KG1 (cell line): Measurements from ENCODE around the gene LDLRAD4.

Experiments
- DNase-seq: peaks from one replicate; lab custom pipeline; 2025; lab: John Stamatoyannopoulos, UW

LDLRAD4 gene

GRCh38 chr18:13406736-13407135, 188.2 kb downstream of the LDLRAD4 start:
- no peak for DNase-seq

DNA sequence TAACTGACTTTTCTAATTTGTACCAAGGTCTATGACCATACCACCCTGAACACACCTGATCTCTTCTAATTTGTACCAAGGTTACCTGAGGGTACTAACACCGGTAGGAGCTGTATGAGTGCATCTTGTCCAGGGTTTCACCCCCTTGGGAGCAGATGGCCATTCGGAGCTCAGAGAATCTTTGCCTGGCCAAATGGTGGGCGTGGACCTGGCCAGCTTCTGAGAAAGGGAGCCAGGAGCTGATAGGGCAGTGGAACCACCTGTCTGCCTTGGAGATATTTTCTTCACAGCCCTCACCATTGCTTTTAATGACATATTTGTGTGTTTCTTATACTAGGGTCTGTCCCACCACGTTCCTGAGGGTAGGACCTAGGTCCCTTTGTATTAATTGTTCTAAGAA, 188.9 kb downstream of the LDLRAD4 start:
- DNase-seq: no peak

DNA sequence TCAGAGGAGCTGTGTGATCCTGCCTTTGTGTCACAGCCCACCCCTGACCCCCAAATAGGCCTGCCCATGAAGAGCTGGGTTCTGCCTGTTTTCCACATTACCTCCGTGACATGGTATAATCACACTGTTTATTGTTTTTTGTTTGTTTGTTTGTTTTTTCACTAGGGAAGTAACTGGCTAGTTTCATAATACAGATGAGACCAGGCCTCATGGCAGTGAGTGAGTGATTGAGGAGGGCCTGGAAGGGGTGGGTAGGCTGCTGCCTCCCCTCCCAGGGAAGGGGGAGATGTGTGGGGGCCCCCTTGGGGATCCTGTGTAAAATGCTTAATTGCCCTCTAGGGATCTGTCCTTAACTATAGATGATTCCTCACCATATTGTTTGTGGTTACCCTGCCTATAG, 190.5 kb downstream of the LDLRAD4 start:
- no peak for DNase-seq

GRCh38 chr18:13409997-13410396, 191.4 kb downstream of the LDLRAD4 start:
- DNase-seq: no peak

GRCh38 chr18:13410471-13410870, 191.9 kb downstream of the LDLRAD4 start:
- DNase-seq: no peak

- DNase-seq: no peak
Measured at GRCh38 chr18:13412017-13412416, 193.5 kb downstream of the LDLRAD4 start.

DNA sequence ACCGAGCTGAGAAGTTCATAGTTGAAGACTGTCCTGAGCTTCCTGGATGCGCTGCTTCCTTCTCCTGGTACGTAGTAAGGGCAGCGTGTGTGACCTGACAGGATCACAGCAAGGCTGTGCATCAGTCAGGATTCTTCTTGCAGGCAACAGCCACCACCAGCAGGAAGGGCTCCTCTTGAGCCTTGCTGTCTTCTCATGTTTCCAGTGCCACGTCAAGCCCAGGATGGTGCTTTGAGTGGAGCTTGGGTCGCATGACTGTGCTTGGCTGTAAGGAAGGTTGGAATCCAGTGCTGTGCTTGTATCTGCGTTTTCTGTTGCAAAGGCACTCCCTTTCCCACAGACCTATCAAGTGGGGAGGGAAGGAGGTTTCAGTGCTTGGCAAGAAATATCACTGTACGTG, 194.3 kb downstream of the LDLRAD4 start:
- no peak for DNase-seq

- no peak for DNase-seq
Measured at GRCh38 chr18:13414102-13414501, 195.5 kb downstream of the LDLRAD4 start.

GRCh38 chr18:13414521-13414920, 196.0 kb downstream of the LDLRAD4 start:
- no peak for DNase-seq

DNA sequence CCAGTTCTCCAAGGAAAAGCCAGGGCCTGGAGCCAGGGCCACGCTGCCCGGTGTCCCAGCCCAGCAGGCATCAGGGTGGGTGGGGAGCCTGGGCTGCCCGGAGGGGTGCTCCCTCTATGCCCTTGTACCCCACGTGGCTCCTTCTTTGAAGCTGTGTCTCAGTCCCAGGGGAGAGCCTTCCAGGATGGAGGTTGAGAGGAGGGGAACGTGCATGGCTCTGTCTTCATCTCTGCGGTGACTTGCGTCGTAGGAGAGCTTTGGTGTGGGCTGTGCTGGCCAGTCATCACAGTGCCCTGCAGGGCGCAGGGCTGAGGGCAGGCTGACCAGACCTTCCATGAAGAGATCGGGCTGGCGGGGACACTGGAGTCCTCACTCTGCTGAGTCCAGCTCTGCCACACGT, 197.2 kb downstream of the LDLRAD4 start:
- DNase-seq: no peak

DNA sequence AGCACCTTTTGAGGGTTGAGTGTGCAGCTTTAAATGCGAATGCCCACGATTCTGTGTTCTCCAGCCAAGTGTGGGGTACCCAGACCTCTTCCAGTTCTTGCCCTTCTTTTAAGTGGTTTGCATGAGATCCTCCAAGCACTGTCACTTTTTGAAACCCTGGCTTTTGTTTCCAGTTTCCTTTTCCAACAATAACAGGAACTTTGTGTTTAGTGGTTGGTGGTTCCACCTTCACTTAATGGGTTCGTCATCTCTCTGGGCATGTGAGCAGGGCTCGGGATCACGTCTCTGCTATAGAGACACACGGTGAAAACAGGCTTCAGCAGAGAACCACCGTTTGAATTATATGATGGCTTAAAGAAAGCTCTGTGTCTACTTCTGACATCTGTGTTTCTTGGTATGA, 197.6 kb downstream of the LDLRAD4 start:
- DNase-seq: no peak

DNA sequence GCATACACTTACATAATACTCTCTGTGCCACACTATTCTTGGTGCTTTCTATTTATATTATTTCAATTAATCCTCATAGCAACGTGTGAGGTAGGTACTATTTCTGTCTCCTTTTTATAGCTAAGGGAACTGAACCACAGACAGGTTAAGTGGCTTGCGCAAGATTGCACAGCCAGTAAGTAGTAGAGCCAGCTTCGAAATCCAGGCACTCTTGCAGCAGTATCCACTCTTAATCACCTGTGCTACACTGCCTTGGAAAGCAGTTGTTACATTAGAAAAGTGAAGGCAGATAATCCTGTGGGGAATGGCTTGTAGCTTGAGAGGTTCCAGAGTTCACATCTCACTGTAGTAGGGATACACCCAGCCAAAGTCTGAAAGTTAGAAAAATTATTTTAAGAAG, 198.3 kb downstream of the LDLRAD4 start:
- no peak for DNase-seq

- DNase-seq: no peak
Measured at GRCh38 chr18:13418013-13418710, 199.6 kb downstream of the LDLRAD4 start.

- no peak for DNase-seq
Measured at GRCh38 chr18:13420969-13421686, 202.6 kb downstream of the LDLRAD4 start.

DNA sequence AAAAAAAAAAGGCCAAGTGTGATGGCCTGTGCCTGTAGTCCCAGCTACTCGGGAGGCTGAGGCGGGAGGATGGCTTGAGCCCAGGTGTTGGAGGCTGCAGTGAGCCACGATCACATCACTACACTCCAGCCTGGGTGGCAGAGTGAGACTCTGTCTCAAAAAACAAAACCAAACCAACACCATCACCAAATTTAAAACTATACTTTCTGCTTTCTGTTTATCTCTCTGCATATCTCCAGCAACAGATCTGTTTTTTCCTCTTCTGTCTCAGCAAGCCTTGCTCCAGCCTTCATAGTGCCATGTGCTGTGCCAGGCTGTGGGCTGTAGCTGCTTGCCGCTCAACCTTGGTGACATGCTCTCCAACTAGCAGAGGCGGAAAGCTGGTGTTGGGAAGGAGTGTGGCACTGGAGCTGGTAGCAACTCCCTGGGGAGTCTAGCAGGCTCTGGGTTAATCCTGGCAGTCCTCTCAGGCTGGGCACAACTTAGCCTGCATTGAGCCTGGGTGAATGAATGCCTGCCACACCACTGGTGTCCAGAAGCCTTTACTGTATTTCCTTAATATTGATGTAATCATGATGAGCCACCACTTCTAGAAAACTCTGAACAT, 204.1 kb downstream of the LDLRAD4 start:
- no peak for DNase-seq

DNA sequence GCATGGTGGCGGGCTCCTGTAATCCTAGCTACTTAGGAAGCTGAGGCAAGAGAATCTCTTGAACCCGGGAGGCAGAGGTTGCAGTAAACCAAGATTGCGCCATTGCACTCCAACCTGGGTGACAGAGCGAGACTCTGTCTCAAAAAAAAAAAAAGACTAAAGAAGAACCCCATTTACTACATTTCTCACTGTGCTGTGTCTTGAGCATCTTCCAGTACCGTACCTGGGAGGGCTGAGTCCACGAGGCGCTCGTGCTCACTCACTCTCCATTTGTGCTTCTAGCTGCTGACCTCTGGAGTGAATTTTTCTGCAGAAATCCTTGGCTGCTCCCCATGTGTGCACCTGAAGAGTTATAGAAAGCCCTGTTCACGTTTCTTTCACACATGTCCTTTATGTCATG, 204.8 kb downstream of the LDLRAD4 start:
- no peak for DNase-seq

DNA sequence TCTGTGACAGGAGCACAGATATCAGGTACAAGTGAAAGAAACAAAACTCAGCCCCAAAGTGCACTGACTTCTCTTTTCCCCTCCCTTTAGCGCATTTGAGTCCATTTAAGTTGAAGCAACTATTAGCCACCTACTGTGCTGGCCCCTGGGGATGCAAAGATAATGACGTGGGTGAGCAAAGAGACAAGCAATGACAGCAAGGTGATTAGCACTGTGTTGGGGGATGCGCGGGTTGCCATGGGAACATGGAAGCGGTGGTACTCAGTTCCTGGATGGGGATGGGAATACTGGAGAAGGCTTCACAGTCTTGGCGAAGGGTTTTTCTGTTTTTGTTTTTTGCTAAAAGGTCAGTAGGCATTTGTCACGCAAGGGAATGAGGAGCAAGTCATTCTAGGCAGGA, 205.8 kb downstream of the LDLRAD4 start:
- DNase-seq: no peak

DNA sequence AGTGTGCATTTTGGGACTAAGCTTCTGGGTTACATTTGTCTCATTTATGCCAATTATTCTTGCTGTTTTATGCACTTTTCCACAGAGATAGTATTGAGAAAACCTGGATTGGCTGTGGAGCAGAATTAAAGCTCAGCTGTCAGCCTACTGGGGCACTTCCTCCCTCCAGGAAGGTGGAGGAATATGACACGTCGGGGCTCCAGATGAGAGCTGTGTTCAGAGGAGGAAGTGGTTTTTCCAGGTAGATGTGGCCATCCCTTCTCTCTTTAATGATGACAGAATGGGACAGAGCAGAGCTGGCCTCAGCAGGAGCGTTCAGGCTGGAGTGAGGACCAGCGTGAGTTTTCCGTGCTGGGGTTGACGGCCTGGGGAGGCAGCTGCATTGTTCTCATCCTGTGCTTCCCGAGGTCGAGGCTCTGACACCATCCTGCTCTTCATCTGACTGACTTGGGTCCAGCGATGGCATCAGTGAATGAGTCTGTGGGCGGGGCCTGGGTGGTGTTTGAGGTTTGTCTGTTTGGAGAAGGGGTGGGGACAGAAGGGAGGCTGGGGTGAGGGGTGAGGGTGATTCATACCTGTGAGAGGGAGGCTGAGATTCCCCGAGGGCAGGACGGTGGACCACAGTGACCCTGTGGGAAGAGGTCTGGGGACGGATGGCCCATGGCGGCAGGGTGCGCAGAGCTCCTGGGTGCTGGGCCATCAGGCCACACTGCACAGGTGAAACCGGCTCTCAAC, 207.0 kb downstream of the LDLRAD4 start:
- no peak for DNase-seq

DNA sequence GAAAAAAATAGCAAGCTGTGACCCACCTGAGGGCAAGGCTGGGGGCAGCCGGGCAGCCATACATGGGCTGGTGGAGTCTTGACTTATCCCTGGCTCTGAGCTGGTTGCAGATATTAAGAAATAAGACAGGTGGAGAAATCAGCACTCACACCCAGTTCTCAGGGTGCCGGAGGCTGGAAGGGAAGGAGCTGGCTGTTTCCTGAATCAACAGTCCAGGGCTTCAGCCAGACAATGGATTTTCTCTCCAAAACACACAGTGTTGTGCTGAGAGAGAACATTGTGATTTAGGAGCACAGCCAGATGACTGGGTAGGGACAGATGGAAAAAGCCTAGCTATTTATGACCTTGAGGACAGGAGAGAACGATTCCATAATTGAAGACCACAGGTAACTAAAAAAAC, 208.8 kb downstream of the LDLRAD4 start:
- no peak for DNase-seq

DNA sequence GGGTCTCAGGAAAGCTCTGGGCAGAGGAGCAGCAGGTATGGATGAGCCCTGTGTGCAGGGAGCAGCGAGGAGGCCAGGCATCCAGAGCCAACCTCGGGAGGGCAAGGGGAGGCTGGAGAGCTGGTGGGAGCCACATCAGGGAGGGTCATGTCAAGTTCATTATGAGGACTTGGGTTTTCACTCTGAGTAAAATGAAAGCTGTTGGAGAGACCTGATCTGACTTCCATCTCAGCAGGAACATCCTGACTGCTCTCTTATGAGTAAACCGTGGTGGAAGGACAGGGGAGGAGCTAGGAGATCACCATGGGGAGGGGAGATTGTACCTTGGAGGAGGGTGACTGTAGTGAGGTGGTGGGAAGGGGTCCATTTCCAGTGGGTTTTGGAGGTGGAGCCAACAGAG, 209.8 kb downstream of the LDLRAD4 start:
- DNase-seq: no peak

DNA sequence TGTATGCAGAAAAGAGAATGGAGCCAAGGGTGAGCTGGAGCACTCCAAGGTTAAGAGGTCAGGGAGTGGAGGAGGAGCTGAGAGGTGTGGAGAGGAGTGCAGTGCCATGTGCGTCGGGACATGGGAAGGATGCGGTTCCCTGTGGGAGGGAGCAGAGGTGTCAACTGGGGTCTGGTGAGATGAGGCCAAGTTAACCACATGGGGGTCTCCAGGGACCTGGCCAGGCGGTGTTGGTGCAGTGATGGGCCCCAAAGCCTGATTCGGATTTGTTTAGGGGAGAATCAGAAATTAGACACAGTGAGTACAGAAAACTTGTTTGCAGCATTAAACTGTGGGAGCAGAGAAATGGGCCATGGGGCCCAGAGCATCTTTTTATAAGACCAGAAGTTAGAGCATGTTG, 210.5 kb downstream of the LDLRAD4 start:
- DNase-seq: no peak

DNA sequence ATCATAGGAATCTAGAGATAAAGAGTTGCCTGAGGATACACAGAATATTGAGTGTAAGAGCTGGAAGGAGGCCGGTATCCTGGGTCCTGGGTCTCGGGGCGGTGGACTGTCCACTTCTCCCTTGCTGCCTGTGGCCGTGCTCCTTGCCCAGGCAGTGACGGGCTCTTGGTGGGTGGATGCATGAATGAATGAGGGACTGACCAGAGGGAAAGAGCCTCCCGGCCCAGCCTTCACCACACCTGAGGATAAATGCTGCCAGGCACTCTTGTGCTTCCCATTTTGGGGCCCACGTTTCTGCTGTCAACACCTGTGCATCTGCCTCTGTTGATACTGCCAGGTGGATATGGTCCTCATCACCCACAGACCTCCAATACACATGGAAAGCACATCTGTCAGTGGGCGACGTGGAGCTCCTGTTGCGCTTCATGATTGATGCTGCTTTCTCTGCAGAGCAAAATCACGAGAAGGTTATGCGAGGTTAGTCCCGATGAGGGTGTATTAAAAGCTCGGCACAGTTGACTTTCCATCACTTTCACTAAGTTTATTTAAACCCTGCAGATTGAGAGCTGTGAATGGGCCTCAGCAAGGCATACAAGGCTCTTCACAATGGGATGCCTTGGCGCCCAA, 211.4 kb downstream of the LDLRAD4 start:
- no peak for DNase-seq
